Measurements from ENCODE around the gene LIPG.

LIPG gene

GRCh38 chr18:49638891-49639557, 77.2 kb downstream of the LIPG start:
- no peak for DNase-seq (ENCODE audit: low read depth)

GRCh38 chr18:49639643-49640391, 78.0 kb downstream of the LIPG start:
- DNase-seq (ENCODE audit: low read depth), result no peak

DNA sequence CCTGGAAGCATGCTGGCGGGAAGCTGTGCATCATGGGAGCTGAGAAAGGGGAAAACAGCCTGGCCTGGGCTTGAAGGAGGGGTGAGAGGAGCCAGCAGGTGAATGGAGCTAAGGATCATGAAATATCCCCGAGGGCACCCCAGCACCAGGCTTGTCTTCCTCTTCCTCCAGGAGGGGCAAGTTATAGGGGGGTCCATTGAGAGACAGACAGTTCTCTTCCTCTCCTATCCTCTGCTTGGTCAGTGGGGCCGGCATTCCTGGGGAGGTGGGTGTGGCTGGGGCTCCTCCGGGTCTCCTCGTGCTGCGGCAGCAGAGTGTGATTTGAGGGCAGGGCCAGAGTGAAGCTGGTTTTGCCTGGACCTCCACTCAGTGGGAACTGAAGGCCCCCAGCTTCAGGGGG, 78.9 kb downstream of the LIPG start:
- DNase-seq (ENCODE audit: low read depth), result no peak

- no peak for DNase-seq (ENCODE audit: low read depth)
Observed at GRCh38 chr18:49645196-49645595, 83.3 kb downstream of the LIPG start.

GRCh38 chr18:49645841-49646351, 84.0 kb downstream of the LIPG start:
- peak; percentile 18 for DNase-seq (ENCODE audit: low read depth)

DNA sequence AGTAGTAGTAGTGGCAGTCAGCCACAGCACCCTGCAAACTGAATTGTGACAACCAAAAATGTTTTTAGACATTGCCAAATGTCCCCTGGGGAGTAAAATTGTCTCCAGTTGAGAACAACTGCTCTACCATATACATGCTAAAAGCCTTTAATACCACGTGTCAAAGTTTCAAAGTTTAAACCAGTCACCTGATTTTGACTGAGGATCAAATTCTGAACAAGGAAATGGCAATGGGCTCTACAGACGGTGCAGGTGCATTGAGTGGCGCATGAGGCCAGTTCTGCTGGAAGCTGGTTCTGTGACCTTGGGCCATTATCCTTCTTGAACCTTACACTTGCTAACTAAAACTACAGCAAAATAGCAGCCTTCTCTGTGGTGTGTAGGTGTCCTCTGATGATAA, 85.0 kb downstream of the LIPG start:
- DNase-seq (ENCODE audit: low read depth), result no peak

DNA sequence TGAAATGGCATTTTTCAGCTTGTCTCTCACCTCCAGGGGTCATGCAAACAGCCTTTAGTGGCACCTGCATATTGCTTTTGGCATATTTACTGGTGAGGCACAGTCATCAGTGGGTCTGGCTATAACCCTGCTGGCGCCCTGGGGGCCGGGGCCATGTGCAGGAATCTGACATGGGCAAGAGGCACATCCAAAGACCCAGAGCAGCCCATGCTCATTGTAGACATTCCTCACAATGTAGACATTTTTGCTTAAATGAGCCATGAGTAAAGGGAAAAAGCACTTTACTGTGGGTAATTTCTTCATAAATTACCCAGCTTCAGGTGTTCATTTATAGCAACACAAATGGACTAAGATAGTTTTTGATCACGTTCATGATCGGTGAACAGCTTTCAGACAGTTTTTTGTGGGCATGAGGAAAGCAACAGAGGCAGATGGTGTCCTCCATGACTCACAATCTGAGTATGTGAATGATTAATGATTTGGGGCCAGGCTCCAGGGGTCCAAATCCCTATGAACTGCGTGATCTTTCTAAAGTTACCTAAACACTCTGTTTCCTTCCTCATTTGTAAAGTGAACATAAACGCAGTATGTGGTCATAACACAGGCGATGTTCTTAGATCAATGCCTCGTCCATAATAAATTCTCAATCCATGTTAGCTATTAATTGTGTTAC, 85.8 kb downstream of the LIPG start:
- DNase-seq (ENCODE audit: low read depth), result no peak

GRCh38 chr18:49648326-49648725, 86.5 kb downstream of the LIPG start:
- DNase-seq (ENCODE audit: low read depth), result no peak
